Eye (tissue), 1 donor: Measurements from ENCODE around the gene BIRC5.
A peak's percentile ranks its signal among the peaks of the same experiment; 100 is the strongest.
"Not testable (repeated sequence)": the region's sequence is repeated elsewhere in the genome, so short reads cannot be mapped to it uniquely, and the experiment has no call there.

Source experiments
- DNase-seq: peaks from one replicate; pipeline ENCODE4 v3.0.0-alpha.2; 2015

The BIRC5 gene

GRCh38 chr17:78214016-78214705 is at the start of gene BIRC5:
Gene BIRC5 (plus strand): TSS chr17:78214253. CDS start chr17:78214317, 64 bp downstream.
- peak; percentile 96 for DNase-seq

- no peak for DNase-seq
These were observed 49.1 kb upstream of the BIRC5 start for GRCh38 chr17:78164748-78165607.

GRCh38 chr17:78166416-78166815 is 47.6 kb upstream of the BIRC5 start:
- no peak for DNase-seq

- DNase-seq, result peak; percentile 87
These were observed 45.7 kb upstream of the BIRC5 start, which contains the start of gene SYNGR2 for GRCh38 chr17:78168242-78168902. Gene SYNGR2 (plus strand): TSS chr17:78168581. CDS start chr17:78168617, 36 bp downstream.

- peak; percentile 36 for DNase-seq
These were observed 44.9 kb upstream of the BIRC5 start for GRCh38 chr17:78168903-78169793.

- DNase-seq, result no peak
These were observed 43.1 kb upstream of the BIRC5 start for GRCh38 chr17:78170692-78171590.

GRCh38 chr17:78171591-78172248 is 42.3 kb upstream of the BIRC5 start:
- DNase-seq, result not testable (repeated sequence)

- no peak for DNase-seq
These were observed 41.6 kb upstream of the BIRC5 start for GRCh38 chr17:78172249-78173051.

- DNase-seq, result no peak
These were observed 40.8 kb upstream of the BIRC5 start for GRCh38 chr17:78173097-78173715.

GRCh38 chr17:78174346-78174869 is 39.6 kb upstream of the BIRC5 start:
- no peak for DNase-seq

- no peak for DNase-seq
These were observed 39.0 kb upstream of the BIRC5 start for GRCh38 chr17:78174870-78175642.

- DNase-seq, result no peak
These were observed 38.4 kb upstream of the BIRC5 start for GRCh38 chr17:78175643-78175981.

- DNase-seq, result peak; percentile 75
These were observed 37.5 kb upstream of the BIRC5 start for GRCh38 chr17:78176548-78177025.

- DNase-seq, result no peak
These were observed 34.7 kb upstream of the BIRC5 start for GRCh38 chr17:78179372-78179771.

- no peak for DNase-seq
These were observed 34.0 kb upstream of the BIRC5 start for GRCh38 chr17:78180083-78180482.

GRCh38 chr17:78180508-78180907 is 33.5 kb upstream of the BIRC5 start:
- no peak for DNase-seq

- no peak for DNase-seq
These were observed 31.5 kb upstream of the BIRC5 start for GRCh38 chr17:78182504-78182903.

GRCh38 chr17:78183916-78184315 is 30.1 kb upstream of the BIRC5 start:
- DNase-seq, result no peak
